Measurements from ENCODE around the gene PDCD1. TPM values are rescaled to one million over a fixed set of nuclear protein-coding genes. Genes with fewer than 3 reads are reported as not detected.

The PDCD1 gene
- total RNA-seq, 4 donors from 2014 or later: 0.49 to 2.3 (median 1.1) TPM

DNA sequence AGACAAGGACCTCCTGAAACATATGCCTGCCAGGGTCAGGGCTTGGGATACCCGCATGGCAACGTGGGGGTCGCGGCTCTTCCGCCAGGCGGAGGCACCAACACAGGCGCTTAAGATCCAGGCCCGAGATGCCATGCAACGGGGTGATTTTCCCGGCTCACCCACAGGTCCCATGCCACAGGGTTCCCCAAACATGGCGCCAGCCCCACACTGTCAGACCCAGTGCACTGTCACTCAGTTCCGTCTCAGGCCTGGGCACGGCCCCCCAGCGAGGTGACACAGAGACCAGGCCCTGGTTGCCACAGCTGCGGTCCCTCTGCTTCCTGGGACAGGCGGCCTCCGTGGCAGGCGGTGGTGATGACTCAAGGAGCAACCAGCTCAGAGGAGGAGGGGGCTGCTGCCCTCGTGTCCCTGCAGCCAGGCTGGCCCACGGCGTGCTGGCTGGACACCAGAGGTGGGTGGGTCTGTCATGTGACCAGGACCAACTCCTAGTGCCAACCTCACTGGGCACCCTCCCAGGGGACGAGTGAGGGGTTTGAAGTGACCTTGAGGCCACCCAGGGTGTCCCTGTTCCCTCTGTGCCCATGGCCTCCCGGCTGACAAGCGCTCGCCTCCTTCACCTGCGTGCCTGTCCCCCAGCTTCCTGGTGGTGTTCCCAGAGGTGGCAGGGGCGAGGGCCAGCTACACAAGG, 4.9 kb downstream of the PDCD1 start:
- H3K4me3 ChIP-seq (replicated peaks in 1 of 3): no peak overlapping the region
- H3K4me1 ChIP-seq: peaks cover 4% of the 10 kb centered on the region in 2 donors
- no peak overlapping the region for H3K27ac ChIP-seq
- H3K9me3 ChIP-seq: no peaks in the 10 kb centered on the region
- no peaks in the 10 kb centered on the region for H3K27me3 ChIP-seq
- 78 to 90% methylated on average over 5 to 11 of the region's 27 CpGs for WGBS, 2 donors
- no peak for DNase-seq
- intact Hi-C loops (cut with DNase I): no loop called here
- TF ChIP-seq, protein P1, sequence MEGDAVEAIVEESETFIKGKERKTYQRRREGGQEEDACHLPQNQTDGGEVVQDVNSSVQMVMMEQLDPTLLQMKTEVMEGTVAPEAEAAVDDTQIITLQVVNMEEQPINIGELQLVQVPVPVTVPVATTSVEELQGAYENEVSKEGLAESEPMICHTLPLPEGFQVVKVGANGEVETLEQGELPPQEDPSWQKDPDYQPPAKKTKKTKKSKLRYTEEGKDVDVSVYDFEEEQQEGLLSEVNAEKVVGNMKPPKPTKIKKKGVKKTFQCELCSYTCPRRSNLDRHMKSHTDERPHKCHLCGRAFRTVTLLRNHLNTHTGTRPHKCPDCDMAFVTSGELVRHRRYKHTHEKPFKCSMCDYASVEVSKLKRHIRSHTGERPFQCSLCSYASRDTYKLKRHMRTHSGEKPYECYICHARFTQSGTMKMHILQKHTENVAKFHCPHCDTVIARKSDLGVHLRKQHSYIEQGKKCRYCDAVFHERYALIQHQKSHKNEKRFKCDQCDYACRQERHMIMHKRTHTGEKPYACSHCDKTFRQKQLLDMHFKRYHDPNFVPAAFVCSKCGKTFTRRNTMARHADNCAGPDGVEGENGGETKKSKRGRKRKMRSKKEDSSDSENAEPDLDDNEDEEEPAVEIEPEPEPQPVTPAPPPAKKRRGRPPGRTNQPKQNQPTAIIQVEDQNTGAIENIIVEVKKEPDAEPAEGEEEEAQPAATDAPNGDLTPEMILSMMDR (IDR thresholded peaks at IDR 0.05): no peak
- H3K36me3 ChIP-seq: no peaks in the 10 kb centered on the region

DNA sequence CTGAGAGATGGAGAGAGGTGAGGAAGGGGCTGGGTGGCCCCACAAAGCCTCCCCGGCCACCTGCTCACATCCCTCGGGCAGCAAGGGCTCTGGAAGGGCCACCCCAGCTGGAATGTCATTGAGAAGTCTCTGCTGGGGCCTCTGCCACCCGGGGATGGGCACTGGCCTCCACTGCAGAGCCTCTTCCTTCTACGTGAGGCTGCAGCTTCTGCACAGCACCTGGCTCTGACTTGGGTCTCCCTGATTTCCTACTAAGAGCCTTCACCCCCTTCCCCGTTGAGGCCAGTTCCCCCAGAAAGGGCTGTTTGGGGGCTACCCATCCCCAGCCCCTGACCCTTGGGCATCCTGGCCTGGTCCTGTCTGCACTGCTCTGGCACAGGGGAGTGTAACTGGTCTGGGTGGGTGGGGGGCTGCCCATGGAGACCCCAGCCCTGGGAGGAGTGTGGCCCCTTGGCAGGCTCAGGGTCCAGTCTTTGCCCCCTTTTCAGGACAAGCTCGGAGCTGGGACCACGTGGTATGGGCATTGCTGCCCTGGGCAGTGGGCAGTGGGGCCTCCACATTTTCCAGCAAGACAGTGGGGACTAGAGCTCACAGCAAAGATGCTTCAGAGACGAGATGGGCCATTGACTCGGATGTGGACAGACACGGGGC, 5.6 kb downstream of the PDCD1 start:
- Histone ChIP-seq H3K9me3 (no peaks in the 10 kb centered on the region), H3K27me3 (no peaks in the 10 kb centered on the region), H3K4me3 (replicated peaks in 1 of 3) (no peak overlapping the region), H3K27ac (no peak overlapping the region), H3K36me3 (no peaks in the 10 kb centered on the region), H3K4me1 (no peaks in the 10 kb centered on the region)
- TF ChIP-seq, protein P1 (IDR thresholded peaks at IDR 0.05): no peak
- TF ChIP-seq POLR2A (IDR thresholded peaks at IDR 0.05): no peak
- no peak for DNase-seq
- intact Hi-C loops (cut with DNase I): no loop called here
- 94 to 100% methylated on average over 1 to 6 of the region's 10 CpGs for WGBS, 2 donors

DNA sequence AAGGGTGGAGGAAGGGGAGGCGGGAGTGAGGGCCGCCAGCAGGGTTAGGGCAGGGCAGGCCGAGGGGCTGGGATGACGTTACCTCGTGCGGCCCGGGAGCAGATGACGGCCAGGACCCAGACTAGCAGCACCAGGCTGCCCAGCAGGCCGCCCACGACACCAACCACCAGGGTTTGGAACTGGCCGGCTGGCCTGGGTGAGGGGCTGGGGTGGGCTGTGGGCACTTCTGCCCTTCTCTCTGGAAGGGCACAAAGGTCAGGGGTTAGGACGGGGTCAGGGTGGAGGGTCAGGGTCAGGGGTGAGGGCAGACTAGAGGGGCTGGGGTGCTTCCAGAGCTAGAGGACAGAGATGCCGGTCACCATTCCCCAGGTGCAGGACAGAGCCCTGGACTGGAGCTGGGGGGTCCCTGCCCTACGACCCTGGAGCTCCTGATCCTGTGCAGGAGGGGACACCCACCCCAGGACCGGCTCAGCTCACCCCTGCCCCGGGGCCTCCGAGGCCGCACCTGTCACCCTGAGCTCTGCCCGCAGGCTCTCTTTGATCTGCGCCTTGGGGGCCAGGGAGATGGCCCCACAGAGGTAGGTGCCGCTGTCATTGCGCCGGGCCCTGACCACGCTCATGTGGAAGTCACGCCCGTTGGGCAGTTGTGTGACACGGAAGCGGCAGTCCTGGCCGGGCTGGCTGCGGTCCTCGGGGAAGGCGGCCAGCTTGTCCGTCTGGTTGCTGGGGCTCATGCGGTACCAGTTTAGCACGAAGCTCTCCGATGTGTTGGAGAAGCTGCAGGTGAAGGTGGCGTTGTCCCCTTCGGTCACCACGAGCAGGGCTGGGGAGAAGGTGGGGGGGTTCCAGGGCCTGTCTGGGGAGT, 6.3 kb downstream of the PDCD1 start:
- Histone ChIP-seq H3K9me3 (no peaks in the 10 kb centered on the region), H3K4me1 (no peaks in the 10 kb centered on the region), H3K4me3 (replicated peaks in 1 of 3) (no peak overlapping the region), H3K27ac (no peak overlapping the region), H3K36me3 (no peaks in the 10 kb centered on the region), H3K27me3 (no peaks in the 10 kb centered on the region)
- no peak for DNase-seq
- WGBS, 2 donors: 90 to 98% methylated on average over 19 to 28 of the region's 39 CpGs
- intact Hi-C loops (cut with DNase I): no loop called here
- TF ChIP-seq, protein P1 (IDR thresholded peaks at IDR 0.05): no peak
- TF ChIP-seq POLR2A (IDR thresholded peaks at IDR 0.05): no peak

DNA sequence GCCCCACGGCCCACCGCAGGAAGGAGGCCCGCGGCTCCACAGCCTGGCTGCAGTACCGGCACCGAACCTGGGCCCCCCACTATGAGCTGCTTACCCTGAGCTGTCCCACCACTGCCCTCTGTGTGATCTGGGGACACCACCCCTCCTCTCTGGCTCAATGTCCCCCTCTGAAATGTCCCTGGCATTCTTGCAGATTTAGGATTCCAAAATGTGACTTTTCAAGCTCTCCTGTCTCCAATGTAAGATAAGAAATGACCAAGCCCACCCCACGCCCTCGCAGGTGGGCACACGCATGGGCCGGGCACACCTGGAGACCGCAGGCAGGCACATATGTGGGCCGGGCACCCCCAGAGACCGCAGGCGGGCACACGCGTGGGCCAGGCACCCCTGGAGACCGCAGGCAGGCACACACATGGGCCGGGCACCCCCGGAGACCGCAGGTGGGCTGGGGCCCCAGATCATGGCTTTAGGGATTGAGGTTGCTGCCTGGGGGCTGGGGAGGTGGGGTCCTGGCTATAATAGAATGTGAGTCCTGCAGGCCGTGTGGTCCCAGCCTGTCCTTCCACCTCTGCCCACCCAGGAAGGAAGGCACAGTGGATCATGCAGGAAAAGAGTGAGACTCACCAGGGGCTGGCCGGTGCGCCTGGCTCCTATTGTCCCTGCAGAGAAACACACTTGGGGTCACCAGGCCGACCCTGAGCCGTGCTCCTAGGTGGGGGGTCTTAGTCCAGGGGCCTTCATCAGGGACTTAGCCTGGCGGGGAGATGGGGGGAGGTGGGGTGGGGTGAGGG, 7.2 kb downstream of the PDCD1 start:
- DNase-seq: no peak
- Histone ChIP-seq H3K27me3 (no peaks in the 10 kb centered on the region), H3K36me3 (no peaks in the 10 kb centered on the region), H3K4me3 (replicated peaks in 1 of 3) (no peak overlapping the region), H3K27ac (no peak overlapping the region), H3K4me1 (no peaks in the 10 kb centered on the region), H3K9me3 (no peaks in the 10 kb centered on the region)
- WGBS, 2 donors: 90 to 92% methylated on average over 13 to 20 of the region's 26 CpGs
- no peak for TF ChIP-seq POLR2A (IDR thresholded peaks at IDR 0.05)
- TF ChIP-seq, protein P1 (IDR thresholded peaks at IDR 0.05): no peak
- intact Hi-C loops (cut with DNase I): no loop called here

All from thyroid gland (tissue), 4 donors.